Activated B cell treated with CpG ODN at 0.5 μM for 24 hours (primary cell): ENCODE measurements around the gene PPP6R2. TPM values are rescaled to one million over a fixed set of nuclear protein-coding genes. Genes with fewer than 3 reads are reported as not detected.

Experiments used
- ATAC-seq: fragments of 200-7000 bp; cut with Tn5 transposase; one replicate; pipeline ENCODE4 v1.10.0; 2021; ENCODE audit warnings: low read depth, mild to moderate bottlenecking, moderate library complexity
- CTCF ChIA-PET: fragments of 350-600 bp; sonication (Branson Sonifier 250); formaldehyde crosslinking; loops from one replicate; lab custom pipeline; 2021; ENCODE audit warnings: antibody characterized with exemption; lab: Charles Lee
- POLR2A ChIA-PET: fragments of 350-600 bp; sonication (Branson Sonifier 250); formaldehyde crosslinking; loops from one replicate; lab custom pipeline; 2021; ENCODE audit warnings: antibody characterized with exemption; lab: Charles Lee
- DNase-seq: peaks from one replicate; pipeline ENCODE4 v3.0.0; 2022
- H3K27ac Mint-ChIP-seq: one replicate; pipeline ENCODE4 v1.8.0; 2020; ENCODE audit warnings: mixed read lengths
- H3K27me3 Mint-ChIP-seq: one replicate; pipeline ENCODE4 v1.8.0; 2021; ENCODE audit warnings: mixed read lengths
- H3K36me3 Mint-ChIP-seq: one replicate; pipeline ENCODE4 v1.8.0; 2021; ENCODE audit warnings: low read depth, mixed read lengths
- H3K4me1 Mint-ChIP-seq: one replicate; pipeline ENCODE4 v1.8.0; 2021; ENCODE audit warnings: mixed read lengths
- H3K4me3 Mint-ChIP-seq: one replicate; pipeline ENCODE4 v1.8.0; 2020; ENCODE audit warnings: mild to moderate bottlenecking, mixed read lengths
- H3K9me3 Mint-ChIP-seq: one replicate; pipeline ENCODE4 v1.8.0; 2020; ENCODE audit warnings: mixed read lengths
- CTCF ChIP-seq: fragments of 200-600 bp; IDR thresholded peaks from one replicate; pipeline ENCODE4 v1.8.0; 2022; ENCODE audit warnings: antibody characterized with exemption, mild to moderate bottlenecking
- intact Hi-C: fragments of 100-400 bp; cut with micrococcal nuclease; formaldehyde crosslinking; loops from one replicate; pipeline ENCODE4 v1.15.1; 2024
- total RNA-seq: library from RNA; stranded (reverse); gene quantifications from 2 replicates; pipeline ENCODE4 v1.2.3, GENCODE V29; 2022

The PPP6R2 gene
- total RNA-seq, 1 donor from 2014 or later: 77.3 TPM

DNA sequence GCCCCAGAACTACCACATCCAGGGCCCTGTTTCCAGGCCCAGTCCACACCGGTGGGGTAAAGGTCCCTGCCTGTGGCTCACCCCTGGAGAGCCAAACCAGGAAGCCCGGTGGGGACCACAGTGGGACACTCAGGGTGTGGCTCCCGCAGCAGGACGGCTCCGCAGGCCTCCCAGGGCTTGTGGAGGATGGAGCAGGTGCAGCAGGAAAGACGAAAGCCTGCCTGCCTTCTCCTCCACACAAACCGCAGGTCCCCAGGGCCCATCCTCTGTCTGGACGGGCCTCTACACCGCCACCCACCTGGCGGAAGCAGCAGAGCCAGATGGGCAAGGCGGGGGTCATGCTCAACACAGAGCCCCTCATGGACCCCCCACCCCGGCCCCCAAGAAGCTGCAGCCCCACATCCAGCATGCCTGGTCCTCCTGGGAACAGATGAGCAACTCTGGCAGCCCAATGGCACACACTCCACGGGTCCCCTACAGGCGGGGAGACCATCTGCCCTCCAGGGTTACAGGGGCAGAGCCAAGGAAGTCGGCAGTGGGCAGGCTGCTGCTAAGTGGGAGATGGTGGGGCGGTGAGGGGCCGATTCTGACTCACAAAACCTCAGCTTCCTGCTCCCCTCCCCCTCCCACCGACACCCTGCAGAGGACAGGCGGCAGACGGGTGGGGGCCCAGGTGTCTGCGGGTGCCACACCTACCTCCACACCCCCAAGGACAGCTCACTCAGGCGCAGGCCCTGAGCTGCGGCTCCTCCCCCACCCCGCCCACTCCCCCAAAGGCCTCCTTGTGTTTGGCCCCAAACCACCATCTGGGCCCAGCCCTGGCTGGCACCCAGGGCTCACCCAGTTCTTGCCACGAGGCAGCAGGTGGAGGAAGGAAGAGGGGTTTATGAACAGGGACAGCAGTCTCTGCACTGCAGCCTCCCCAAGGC lies 126.5 kb downstream of the PPP6R2 start:
- ATAC-seq (peak; percentile 81), DNase-seq (peak; percentile 84)
- intact Hi-C loops: loop anchor here (1.0 to 10.0 kb wide), 11 partner anchors 12 to 535 kb away; partner anchors contain the start of genes ADM2, CHKB, LMF2 and SCO2
- H3K27ac Mint-ChIP-seq: peak overlapping the region; percentile 88
- no peaks in the 10 kb centered on the region for H3K27me3 Mint-ChIP-seq
- H3K4me1 Mint-ChIP-seq: peaks cover 69% of the 10 kb centered on the region
- CTCF ChIA-PET: interaction anchor here (0.7 to 2.5 kb wide), 6 partner anchors 10 to 151 kb away, joined by 3 to 12 read pairs (median 4); partner anchors contain the start of gene SCO2
- TF ChIP-seq CTCF: no peak
- no peaks in the 10 kb centered on the region for H3K9me3 Mint-ChIP-seq
- POLR2A ChIA-PET: interaction anchor here (0.5 to 3.7 kb wide), 28 partner anchors 11 to 464 kb away, joined by 3 to 37 read pairs (median 5); partner anchors contain the start of genes ADM2, CHKB, HDAC10 and LMF2
- peaks cover 29% of the 10 kb centered on the region for H3K36me3 Mint-ChIP-seq
- H3K4me3 Mint-ChIP-seq: peak overlapping the region; percentile 68

- ATAC-seq: peak; percentile 9
- TF ChIP-seq CTCF: no peak
- H3K9me3 Mint-ChIP-seq: no peaks in the 10 kb centered on the region
- peak overlapping the region; percentile 88 for H3K27ac Mint-ChIP-seq
- ChIA-PET CTCF (interaction anchor here (0.7 to 2.5 kb wide), 6 partner anchors 11 to 151 kb away, joined by 3 to 12 read pairs (median 4); partner anchors contain the start of gene SCO2), POLR2A (interaction anchor here (0.5 to 3.7 kb wide), 21 partner anchors 10 to 632 kb away, joined by 3 to 37 read pairs (median 5); partner anchors contain the start of genes ADM2, CHKB, HDAC10 and LMF2)
- peak overlapping the region; percentile 68 for H3K4me3 Mint-ChIP-seq
- no peaks in the 10 kb centered on the region for H3K27me3 Mint-ChIP-seq
- peaks cover 23% of the 10 kb centered on the region for H3K36me3 Mint-ChIP-seq
- H3K4me1 Mint-ChIP-seq: peaks cover 72% of the 10 kb centered on the region
- DNase-seq: no peak
- intact Hi-C loops: loop anchor here (1.0 to 10.0 kb wide), 7 partner anchors 11 to 536 kb away; partner anchors contain the start of genes ADM2, LMF2, SCO2 and TUBGCP6
Measured at GRCh38 chr22:50470491-50470890, 127.4 kb downstream of the PPP6R2 start.

GRCh38 chr22:50471197-50471847 lies 128.2 kb downstream of the PPP6R2 start:
- CTCF ChIA-PET: interaction anchor here (2.5 kb wide), 1 partner anchor 26 kb away, joined by 12 read pairs; no protein-coding TSS in a partner anchor
- H3K36me3 Mint-ChIP-seq: peaks cover 16% of the 10 kb centered on the region
- DNase-seq (no peak), ATAC-seq (no peak)
- peak overlapping the region; percentile 68 for H3K4me3 Mint-ChIP-seq
- TF ChIP-seq CTCF: no peak
- no peaks in the 10 kb centered on the region for H3K9me3 Mint-ChIP-seq
- intact Hi-C loops: loop anchor here (5.0 to 10.0 kb wide), 4 partner anchors 69 to 537 kb away; partner anchors contain the start of gene TUBGCP6
- H3K27me3 Mint-ChIP-seq: no peaks in the 10 kb centered on the region
- POLR2A ChIA-PET: interaction anchor here (0.7 to 3.7 kb wide), 5 partner anchors 37 to 280 kb away, joined by 3 to 37 read pairs (median 11); partner anchors contain the start of genes CHKB, LMF2, NCAPH2 and SCO2
- peaks cover 74% of the 10 kb centered on the region for H3K4me1 Mint-ChIP-seq
- H3K27ac Mint-ChIP-seq: peak overlapping the region; percentile 88

- ATAC-seq (no peak), DNase-seq (no peak)
- no peaks in the 10 kb centered on the region for H3K27me3 Mint-ChIP-seq
- peak overlapping the region; percentile 88 for H3K27ac Mint-ChIP-seq
- ChIA-PET CTCF (interaction anchor here (1.6 kb wide), 1 partner anchor 53 kb away, joined by 4 read pairs; the partner anchor contains the start of gene SCO2), POLR2A (interaction anchor here (0.6 to 3.7 kb wide), 2 partner anchors 9 to 54 kb away, joined by 4 to 37 read pairs; partner anchors contain the start of gene SCO2)
- no peaks in the 10 kb centered on the region for H3K9me3 Mint-ChIP-seq
- intact Hi-C loops: loop anchor here (5.0 to 10.0 kb wide), 4 partner anchors 70 to 537 kb away; partner anchors contain the start of gene TUBGCP6
- no peak for TF ChIP-seq CTCF
- peaks cover 10% of the 10 kb centered on the region for H3K36me3 Mint-ChIP-seq
- peak overlapping the region; percentile 48 for H3K4me3 Mint-ChIP-seq
- H3K4me1 Mint-ChIP-seq: peaks cover 71% of the 10 kb centered on the region
Measured at GRCh38 chr22:50471962-50472361, 128.8 kb downstream of the PPP6R2 start.
